Inflammatory macrophage treated with lipopolysaccharide for 1 hour (primary cell): ENCODE measurements around the gene GRM4.

Experiments
- DNase-seq, 2 donors: peaks; one replicate each; pipeline ENCODE4 v3.0.0-alpha.2; 2020 to 2022

Gene GRM4

DNA sequence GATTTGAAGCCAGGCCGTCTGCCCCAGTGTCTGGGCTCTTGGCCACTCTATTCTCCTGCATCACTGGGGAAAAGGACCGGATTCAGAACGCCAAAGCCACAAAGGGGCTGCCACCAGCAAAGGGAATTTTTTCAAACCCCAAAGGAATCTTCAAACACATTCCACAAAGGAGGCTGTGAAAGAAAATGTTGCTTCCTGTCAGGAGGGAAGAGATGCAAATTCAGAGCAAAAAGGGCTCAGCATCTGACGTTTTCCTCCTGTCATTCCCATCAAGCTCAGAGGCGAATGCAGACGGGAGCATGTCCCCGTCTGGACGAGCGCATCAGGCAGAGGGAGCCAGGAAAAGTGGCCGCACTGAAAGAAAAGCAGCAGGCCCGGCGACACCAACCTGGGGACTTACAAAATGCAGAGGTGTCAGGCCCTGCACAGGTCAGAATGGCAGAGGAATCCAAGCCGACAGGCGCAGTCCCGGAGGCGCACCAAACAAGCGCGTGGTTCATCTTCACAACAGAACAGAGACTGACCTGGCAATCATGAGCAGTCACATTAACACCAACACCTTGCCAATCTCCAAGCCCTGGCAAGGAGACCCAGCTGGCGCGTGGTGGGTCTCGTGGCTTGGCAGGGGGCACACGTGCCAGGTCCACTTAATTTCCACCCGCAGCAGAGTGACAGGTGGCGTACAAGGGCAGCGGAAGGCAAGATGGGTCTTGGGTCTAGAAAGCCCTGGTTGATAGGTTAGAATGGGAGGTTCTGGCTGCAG, 62.8 kb downstream of the GRM4 start:
- DNase-seq, result no peak

- no peak for DNase-seq
Measured at GRCh38 chr6:34082348-34082747, 63.5 kb downstream of the GRM4 start.

DNA sequence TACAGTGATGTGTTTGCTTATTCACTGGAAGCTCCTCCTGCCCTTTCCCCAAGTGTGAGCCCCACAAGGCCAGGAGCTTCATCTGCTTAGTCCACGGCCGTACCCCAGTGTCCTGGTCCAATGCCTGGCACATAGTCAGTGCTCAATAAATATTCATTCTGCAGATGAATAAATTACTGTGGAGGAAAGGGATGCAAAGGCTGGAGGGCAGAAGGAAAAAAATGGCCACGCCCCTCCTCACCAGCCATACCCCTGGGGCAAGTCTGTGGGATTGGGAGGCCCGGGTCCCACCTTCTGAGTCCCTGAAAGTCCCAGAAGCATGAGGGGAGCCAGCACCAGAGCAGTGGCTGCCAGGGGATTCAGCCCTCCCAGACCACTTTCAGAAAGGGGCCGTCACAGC, 65.5 kb downstream of the GRM4 start:
- no peak for DNase-seq

- DNase-seq, result no peak
Measured at GRCh38 chr6:34079899-34080298, 66.0 kb downstream of the GRM4 start.

GRCh38 chr6:34075906-34076305, 70.0 kb downstream of the GRM4 start:
- DNase-seq, result no peak

DNA sequence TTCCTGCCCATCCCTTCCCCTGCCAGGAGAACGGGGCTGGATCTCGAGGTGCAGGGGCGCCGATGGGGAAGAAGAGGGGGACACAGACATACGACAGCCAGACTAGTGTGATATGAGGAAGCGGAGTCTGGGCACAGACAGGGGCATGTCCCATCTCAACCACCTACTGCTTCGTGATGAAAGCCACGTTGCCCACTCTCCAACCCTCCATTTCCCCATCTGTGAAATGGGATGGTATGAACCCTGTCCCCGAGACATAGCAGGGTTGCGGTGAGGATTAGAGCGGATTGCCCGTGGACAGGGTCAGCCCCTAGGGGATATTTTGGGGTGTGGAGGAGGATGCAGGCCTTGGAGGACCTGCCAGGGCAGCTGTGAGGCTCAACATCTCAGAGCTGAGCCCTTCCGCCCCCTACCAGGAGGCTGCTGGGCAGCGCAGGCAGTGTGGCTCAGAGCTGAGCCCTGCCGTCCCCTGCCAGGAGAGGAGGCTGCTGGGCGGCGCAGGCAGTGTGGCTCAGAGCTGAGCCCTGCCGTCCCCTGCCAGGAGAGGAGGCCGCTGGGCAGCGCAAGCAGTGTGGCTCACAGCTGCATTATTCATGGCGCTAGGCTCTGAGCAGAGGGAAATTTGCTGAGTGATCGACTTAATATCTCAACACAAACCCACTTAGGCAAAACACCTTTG, 71.7 kb downstream of the GRM4 start:
- no peak for DNase-seq

- DNase-seq, result no peak
Measured at GRCh38 chr6:34073540-34073939, 72.3 kb downstream of the GRM4 start.

GRCh38 chr6:34072727-34073126, 73.2 kb downstream of the GRM4 start:
- no peak for DNase-seq

DNA sequence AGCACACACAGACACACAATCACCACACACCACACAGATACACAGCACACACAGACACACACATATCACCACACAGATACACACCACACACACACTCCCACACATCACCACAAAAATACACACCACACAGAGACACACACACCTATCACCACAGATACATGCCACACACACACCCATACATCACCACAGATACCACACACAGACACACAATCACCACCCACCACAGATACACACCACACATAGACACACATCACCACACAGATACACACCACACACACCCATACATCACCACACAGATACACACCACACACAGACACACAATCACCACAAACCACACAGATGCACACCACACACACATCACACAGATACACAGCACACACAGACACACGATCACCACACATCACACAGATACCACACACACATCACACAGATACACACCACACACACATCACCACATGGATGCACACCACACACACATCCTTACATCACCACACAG, 74.0 kb downstream of the GRM4 start:
- no peak for DNase-seq

DNA sequence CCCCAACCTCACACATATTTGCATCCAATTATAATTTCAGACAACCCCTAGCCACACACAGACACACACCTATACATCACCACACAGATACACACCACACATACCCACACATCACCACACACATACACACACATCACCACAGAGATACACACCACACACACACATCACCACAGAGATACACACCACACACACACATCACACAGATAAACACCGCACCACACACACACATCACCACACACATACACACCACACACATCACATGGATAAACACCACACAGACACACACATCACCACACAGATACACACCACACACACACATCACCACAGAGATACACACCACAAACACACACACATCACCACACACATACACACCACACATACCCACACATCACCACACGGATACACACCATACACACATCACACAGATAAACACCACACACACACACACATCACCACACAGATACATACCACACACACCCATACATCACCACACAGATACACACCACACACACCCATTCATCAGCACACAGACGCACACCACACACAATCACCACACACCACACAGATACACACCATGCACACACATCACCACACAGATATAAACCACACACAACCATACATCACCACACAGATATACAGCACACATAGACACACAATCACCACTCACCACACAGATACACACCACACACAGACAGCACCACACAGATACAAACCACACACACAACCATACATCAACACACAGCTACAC, 74.6 kb downstream of the GRM4 start:
- DNase-seq, result no peak

- DNase-seq, result no peak
Measured at GRCh38 chr6:34070315-34071135, 75.4 kb downstream of the GRM4 start.

GRCh38 chr6:34068462-34069044, 77.3 kb downstream of the GRM4 start:
- DNase-seq, result no peak

- DNase-seq, result no peak
Measured at GRCh38 chr6:34067814-34068213, 78.1 kb downstream of the GRM4 start.

DNA sequence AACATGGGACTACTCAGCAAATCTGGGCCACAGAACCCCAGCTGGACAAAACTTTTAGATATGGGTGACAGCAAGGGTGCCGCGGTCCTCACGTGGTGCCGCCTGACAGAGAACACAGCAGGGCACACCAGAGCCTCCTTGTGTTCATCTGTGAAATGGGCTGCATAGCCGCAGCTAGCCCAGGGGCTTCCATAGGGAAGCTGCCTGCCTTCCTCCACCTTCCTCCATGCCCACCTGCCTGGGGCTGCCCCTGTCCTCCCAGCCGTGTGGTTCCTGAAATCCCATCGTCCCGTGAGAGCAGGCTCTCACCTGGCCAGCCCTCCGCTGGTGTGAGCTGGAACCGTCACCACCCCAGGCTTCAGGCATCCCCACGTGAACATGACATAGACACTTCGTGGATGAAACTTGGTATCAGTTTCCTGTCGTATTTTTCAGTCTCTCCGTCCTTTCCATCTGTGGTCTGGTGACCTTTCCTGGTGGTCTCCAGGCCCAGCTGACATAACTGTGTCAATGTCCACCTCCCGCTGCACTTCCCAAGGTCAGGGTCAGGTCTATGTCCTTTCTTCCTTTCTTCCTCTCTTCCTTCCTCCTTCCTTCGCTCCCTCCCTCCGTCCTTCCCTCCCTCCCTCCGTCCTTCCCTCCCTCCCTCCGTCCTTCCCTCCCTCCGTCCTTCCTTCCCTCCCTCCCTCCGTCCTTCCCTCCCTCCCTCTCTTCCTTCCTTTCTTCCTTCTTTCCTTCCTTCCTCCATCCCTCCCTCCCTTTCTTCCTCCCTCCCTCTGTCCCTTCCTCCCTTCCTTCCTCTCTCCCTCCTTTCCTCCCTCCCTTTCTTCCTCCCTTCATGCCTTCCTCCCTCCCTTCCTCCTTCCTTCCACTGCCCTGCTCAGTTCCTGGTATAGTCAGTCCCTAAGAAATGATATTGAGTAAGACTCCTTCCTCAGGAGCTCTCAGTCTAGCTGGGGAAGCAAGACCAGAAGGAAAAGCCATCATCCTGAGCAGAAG, 78.8 kb downstream of the GRM4 start:
- no peak for DNase-seq

DNA sequence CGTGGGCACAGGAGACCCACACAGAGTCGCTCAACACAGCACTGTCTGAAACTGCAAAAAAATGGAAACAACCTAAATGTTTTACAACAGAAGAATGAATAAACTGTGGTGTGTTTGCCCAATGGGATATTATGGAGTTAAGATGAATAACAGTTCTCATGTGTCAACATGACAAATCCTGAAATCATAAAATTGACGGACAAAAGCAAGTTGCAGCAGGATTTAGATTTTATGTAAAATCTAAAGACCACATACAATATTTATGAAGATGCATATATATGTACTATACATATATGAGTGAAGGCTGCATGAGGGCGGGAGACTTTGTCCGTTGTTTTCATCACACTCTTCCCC, 79.7 kb downstream of the GRM4 start:
- peak in 1 of 2 donors; percentile 3 for DNase-seq

DNA sequence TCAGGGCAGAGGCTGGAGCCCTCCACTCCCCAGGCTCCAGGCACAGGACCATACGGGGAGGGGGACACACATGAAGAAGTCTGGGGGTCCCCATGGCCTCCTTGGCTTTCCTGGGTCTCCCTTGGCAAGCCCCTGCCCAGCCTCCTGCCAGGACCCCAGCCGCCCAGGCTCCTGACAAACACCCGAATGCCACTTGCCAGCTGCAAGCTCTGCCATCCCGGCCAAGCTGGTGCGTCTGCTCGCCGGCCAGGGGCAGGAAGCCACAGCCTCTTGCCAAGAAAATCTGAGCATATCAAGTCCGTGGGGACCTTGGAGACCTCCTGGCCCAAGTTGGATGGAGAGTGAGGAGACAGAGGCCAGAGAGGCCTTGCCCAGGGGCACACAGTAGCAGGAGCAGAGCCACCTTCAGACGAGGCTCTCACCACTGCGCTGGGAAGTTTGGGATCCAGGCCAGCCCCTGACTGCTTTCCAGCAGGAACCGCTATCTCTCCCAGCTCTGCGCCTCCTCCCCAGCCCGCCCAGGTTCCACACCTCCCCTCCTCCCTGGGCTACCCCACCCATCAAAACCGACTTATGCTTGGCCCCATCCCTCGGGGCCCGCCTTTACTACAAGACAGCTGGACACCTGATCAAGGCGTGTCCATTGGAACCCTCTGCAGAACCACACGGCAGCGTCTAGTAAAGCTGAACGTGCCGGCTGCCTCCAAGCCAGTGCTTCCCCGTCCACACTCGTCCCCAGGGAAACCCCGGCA, 80.2 kb downstream of the GRM4 start:
- DNase-seq, result no peak

DNA sequence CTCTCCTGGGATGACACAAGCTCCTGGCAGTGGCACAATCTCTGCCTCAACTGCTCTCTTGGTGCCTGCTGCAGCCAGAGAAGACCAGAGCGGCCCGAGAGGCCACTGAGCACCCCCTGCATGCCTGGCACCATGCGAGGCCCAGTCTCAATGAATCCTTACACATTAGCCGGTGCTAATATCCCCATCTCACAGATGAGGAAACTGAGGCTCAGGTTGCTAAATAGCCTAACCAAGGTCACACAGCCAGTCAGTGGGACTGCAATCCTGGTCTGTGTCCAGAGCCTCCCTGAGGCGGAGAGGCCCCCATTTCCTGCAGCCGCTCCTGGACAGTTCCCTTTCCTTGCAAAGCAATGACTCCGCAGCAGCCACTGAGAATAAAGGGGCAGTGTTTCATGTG, 81.2 kb downstream of the GRM4 start:
- DNase-seq, result no peak

GRCh38 chr6:34063651-34064050, 82.2 kb downstream of the GRM4 start:
- no peak for DNase-seq

GRCh38 chr6:34062815-34063214, 83.1 kb downstream of the GRM4 start:
- no peak for DNase-seq

GRCh38 chr6:34062156-34062555, 83.7 kb downstream of the GRM4 start:
- no peak for DNase-seq
